ENCODE measurements around the gene AUTS2.

AUTS2 gene

GRCh38 chr7:69670701-69671100 is 72.4 kb downstream of the AUTS2 start:
- Mint-ChIP-seq H3K9me3 (no peaks in the 10 kb centered on the region), H3K27ac (no peak overlapping the region), H3K4me3 (no peak overlapping the region), H3K27me3 (ENCODE audit: low read depth) (no peaks in the 10 kb centered on the region), H3K4me1 (peaks cover 33% of the 10 kb centered on the region), H3K36me3 (ENCODE audit: low read depth) (no peaks in the 10 kb centered on the region)
- TF ChIP-seq CTCF (IDR thresholded peaks at IDR 0.05; ENCODE audit: unreplicated experiment in 3 of 3) = no peak

- Mint-ChIP-seq H3K27me3 (ENCODE audit: low read depth) (no peaks in the 10 kb centered on the region), H3K4me1 (peaks cover 53% of the 10 kb centered on the region), H3K27ac (no peak overlapping the region), H3K36me3 (ENCODE audit: low read depth) (no peaks in the 10 kb centered on the region), H3K9me3 (no peaks in the 10 kb centered on the region), H3K4me3 (no peak overlapping the region)
- TF ChIP-seq CTCF (IDR thresholded peaks at IDR 0.05; ENCODE audit: unreplicated experiment in 3 of 3) = no peak
These were observed 74.8 kb downstream of the AUTS2 start for GRCh38 chr7:69673074-69673473.

DNA sequence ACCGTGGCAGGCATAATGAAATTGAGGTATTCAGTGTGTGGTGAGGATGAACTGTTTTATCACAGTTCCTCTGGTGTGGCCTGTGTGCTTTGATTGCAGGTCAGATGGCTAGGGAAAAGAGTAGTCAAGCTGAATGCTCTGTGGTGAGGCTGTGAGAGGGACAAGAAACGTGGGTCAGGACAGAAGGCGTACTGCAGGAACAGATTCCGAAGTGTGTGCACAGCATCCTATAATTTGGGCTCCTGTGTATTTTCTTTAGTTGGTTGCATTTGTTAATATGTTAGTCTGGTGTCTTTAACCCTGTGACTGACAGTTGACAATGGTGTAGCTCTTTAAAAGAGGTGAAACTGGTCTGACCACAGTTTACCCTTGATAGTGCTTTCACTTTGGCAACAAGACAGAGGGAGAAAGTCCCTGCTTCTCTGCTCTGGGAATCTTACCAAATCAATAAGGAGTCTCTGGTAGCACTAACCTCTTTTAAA is 76.5 kb downstream of the AUTS2 start:
- H3K27ac Mint-ChIP-seq = no peak overlapping the region
- no peaks in the 10 kb centered on the region for H3K27me3 Mint-ChIP-seq (ENCODE audit: low read depth)
- H3K4me1 Mint-ChIP-seq = peaks cover 68% of the 10 kb centered on the region
- no peak overlapping the region for H3K4me3 Mint-ChIP-seq
- no peak for TF ChIP-seq CTCF (IDR thresholded peaks at IDR 0.05; ENCODE audit: unreplicated experiment in 3 of 3)
- H3K9me3 Mint-ChIP-seq = no peaks in the 10 kb centered on the region
- no peaks in the 10 kb centered on the region for H3K36me3 Mint-ChIP-seq (ENCODE audit: low read depth)

- Mint-ChIP-seq H3K36me3 (ENCODE audit: low read depth) (no peaks in the 10 kb centered on the region), H3K4me3 (no peak overlapping the region), H3K27me3 (ENCODE audit: low read depth) (no peaks in the 10 kb centered on the region), H3K9me3 (no peaks in the 10 kb centered on the region), H3K4me1 (peaks cover 61% of the 10 kb centered on the region), H3K27ac (peak overlapping the region in 1 of 3 experiments; percentile 63)
- no peak for TF ChIP-seq CTCF (IDR thresholded peaks at IDR 0.05; ENCODE audit: unreplicated experiment in 3 of 3)
These were observed 78.0 kb downstream of the AUTS2 start for GRCh38 chr7:69676247-69676646.

DNA sequence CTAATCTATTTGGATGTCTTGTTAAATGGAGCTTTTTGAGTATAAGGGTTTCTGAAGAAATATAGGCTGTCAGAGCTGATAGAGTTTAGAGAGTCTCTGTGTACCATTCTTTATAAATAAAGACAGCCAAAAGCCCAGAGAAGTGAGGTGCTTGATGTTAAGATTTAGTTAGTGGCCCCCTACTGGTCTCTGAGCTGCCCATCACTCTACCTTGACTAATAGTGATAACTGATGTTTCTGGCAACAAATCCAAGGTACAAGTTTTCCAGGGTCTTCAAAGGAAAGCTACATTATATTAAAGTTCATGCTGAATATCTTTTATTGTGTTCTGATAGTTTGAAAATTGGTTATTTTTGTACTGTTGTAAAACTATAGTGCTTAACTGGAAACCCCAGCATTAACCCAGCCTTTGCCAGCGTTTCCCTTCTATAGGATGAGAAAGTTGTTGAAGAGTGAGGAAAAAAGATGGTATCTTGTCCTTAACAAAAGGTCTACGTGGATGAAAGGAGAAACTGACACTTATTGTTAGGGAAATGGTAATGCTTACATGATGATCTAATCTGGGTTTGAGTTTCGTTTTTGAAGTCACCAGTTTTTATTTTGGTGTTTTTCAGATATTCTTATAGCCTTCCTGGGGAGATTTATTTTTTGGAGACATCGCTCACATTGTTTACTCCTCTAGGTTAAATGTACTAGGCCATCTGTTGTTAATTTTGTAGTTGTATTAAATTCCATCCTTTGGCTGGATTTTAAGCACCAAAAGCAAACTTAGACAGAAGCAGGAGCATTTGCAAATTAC is 79.0 kb downstream of the AUTS2 start:
- peak overlapping the region; percentile 59 to 68 (median 63) for H3K27ac Mint-ChIP-seq
- H3K36me3 Mint-ChIP-seq (ENCODE audit: low read depth) = no peaks in the 10 kb centered on the region
- H3K4me1 Mint-ChIP-seq = peaks cover 66% of the 10 kb centered on the region
- TF ChIP-seq CTCF (IDR thresholded peaks at IDR 0.05; ENCODE audit: unreplicated experiment in 3 of 3) = peak; percentile 13 to 35 (median 18)
- H3K27me3 Mint-ChIP-seq (ENCODE audit: low read depth) = no peaks in the 10 kb centered on the region
- H3K9me3 Mint-ChIP-seq = no peaks in the 10 kb centered on the region
- peak overlapping the region in 1 of 3 experiments; percentile 7 for H3K4me3 Mint-ChIP-seq
